DND-41 (cell line): ENCODE data around the gene SFT2D2.

Experiments
- ATAC-seq: fragments of 200-7000 bp; cut with Tn5 transposase; 3 replicates; pipeline ENCODE4 v1.9.1; 2021; ENCODE audit warnings: low read depth; ENCODE audit not compliant: insufficient read depth
- DNase-seq: peaks from one replicate; pipeline ENCODE4 v3.0.0-alpha.2; 2020
- H2AFZ ChIP-seq: 2 replicates; pipeline ENCODE4 v1.6.0; 2012; ENCODE audit warnings: low read depth, low read length
- H3K27ac ChIP-seq: 2 replicates; pipeline ENCODE4 v1.5.1; 2012; ENCODE audit warnings: low read length, inconsistent platforms
- H3K27me3 ChIP-seq: fragments of 200-600 bp; sonication (generic); 2 replicates; pipeline ENCODE4 v1.6.0; 2012; ENCODE audit warnings: low read length, mild to moderate bottlenecking, inconsistent platforms; ENCODE audit not compliant: insufficient read depth, poor library complexity
- H3K36me3 ChIP-seq: 2 replicates; pipeline ENCODE4 v1.5.1; 2012; ENCODE audit warnings: low read length, inconsistent platforms; ENCODE audit not compliant: insufficient read depth
- H3K4me1 ChIP-seq: 2 replicates; pipeline ENCODE4 v1.5.1; 2012; ENCODE audit warnings: mild to moderate bottlenecking, low read length; ENCODE audit not compliant: insufficient read depth
- H3K4me2 ChIP-seq: 2 replicates; pipeline ENCODE4 v1.6.0; 2012; ENCODE audit warnings: mild to moderate bottlenecking, moderate library complexity, low read length, inconsistent platforms; ENCODE audit not compliant: insufficient read depth
- H3K4me3 ChIP-seq, 2 experiments: fragments of 200-600 bp in 1 of 2; shearing (Covaris generic) in 1 of 2; 2 replicates each; pipeline ENCODE4 v1.5.1; 2012 to 2016; ENCODE audit warnings: inconsistent platforms in 2 of 2, low read length in 2 of 2, mild to moderate bottlenecking in 2 of 2, low read depth in 1 of 2, moderate library complexity in 1 of 2
- H3K79me2 ChIP-seq: 2 replicates; pipeline ENCODE4 v1.6.0; 2012; ENCODE audit warnings: low read length, inconsistent platforms; ENCODE audit not compliant: insufficient read depth
- H3K9ac ChIP-seq: 2 replicates; pipeline ENCODE4 v1.6.0; 2012; ENCODE audit warnings: low read depth, mild to moderate bottlenecking, inconsistent platforms, low read length, moderate library complexity
- H3K9me3 ChIP-seq: 2 replicates; pipeline ENCODE4 v1.5.1; 2012; ENCODE audit warnings: low read length, moderate library complexity, mild to moderate bottlenecking, inconsistent platforms; ENCODE audit not compliant: insufficient read depth, severe bottlenecking
- H4K20me1 ChIP-seq: 2 replicates; pipeline ENCODE4 v1.6.0; 2012; ENCODE audit warnings: low read length; ENCODE audit not compliant: insufficient read depth
- EZH2 ChIP-seq: IDR thresholded peaks from 3 replicates; pipeline ENCODE4 v1.6.1; 2012; ENCODE audit warnings: borderline replicate concordance, low read depth, mild to moderate bottlenecking, moderate library complexity, low read length, inconsistent platforms; ENCODE audit not compliant: severe bottlenecking
- TF ChIP-seq, protein P1 (sequence below): IDR thresholded peaks from 2 replicates; pipeline ENCODE4 v1.5.1; 2012; ENCODE audit warnings: borderline replicate concordance, low read length, moderate library complexity, mild to moderate bottlenecking; ENCODE audit not compliant: poor library complexity, severe bottlenecking; ENCODE audit errors: extremely low read depth

Gene SFT2D2

DNA sequence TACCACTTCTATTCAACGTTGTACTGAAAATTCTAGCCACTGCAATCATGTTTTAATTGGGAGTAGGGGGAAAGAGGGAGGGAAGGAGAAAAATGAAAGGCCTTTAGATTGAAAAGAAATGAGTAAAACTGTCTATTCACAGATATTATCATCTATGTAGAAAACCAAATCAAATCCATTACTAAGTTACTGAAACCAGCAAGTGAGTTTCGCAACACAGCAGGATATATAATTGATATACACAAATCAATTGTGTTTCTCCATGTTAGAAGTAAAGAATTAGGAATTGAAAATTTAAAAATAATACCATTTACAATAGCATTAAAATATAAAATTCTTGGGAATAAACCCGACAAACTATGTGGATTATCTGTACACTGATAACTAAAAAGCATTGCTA, 19.2 kb downstream of the SFT2D2 start:
- H3K79me2 ChIP-seq = peaks cover 16% of the 10 kb centered on the region
- ATAC-seq = no peak
- TF ChIP-seq EZH2 = no peak
- TF ChIP-seq, protein P1, sequence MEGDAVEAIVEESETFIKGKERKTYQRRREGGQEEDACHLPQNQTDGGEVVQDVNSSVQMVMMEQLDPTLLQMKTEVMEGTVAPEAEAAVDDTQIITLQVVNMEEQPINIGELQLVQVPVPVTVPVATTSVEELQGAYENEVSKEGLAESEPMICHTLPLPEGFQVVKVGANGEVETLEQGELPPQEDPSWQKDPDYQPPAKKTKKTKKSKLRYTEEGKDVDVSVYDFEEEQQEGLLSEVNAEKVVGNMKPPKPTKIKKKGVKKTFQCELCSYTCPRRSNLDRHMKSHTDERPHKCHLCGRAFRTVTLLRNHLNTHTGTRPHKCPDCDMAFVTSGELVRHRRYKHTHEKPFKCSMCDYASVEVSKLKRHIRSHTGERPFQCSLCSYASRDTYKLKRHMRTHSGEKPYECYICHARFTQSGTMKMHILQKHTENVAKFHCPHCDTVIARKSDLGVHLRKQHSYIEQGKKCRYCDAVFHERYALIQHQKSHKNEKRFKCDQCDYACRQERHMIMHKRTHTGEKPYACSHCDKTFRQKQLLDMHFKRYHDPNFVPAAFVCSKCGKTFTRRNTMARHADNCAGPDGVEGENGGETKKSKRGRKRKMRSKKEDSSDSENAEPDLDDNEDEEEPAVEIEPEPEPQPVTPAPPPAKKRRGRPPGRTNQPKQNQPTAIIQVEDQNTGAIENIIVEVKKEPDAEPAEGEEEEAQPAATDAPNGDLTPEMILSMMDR = no peak
- no peak overlapping the region for H3K4me2 ChIP-seq
- H3K9me3 ChIP-seq = no peaks in the 10 kb centered on the region
- H3K9ac ChIP-seq = no peak overlapping the region
- no peaks in the 10 kb centered on the region for H3K27me3 ChIP-seq
- H4K20me1 ChIP-seq = peaks cover 6% of the 10 kb centered on the region; the same call in 1 of the 2 replicates
- peaks cover 80% of the 10 kb centered on the region for H3K36me3 ChIP-seq
- H3K4me1 ChIP-seq = no peaks in the 10 kb centered on the region
- H3K27ac ChIP-seq = no peak overlapping the region
- H2AFZ ChIP-seq = no peak overlapping the region
- no peak for DNase-seq
- H3K4me3 ChIP-seq = no peak overlapping the region

DNA sequence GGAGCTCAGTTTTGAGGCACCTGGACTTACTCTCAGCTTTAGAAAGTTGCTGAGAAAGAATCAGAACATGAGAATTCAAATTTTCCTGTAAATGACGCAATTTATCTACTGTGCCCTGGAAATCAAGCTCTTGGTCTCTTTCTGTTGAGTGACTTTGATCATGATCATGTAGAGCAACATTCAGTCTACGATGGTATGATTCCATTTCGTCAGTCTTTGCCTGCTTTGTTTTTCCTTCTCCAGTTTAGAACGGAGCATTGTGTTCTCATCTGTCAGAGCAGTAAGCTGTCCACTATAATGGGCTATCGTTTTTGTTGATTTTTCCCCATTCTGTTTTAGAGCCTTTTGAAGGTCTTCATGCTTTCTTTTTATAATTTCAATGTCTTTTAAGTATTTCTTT, 20.7 kb downstream of the SFT2D2 start:
- H3K4me2 ChIP-seq = no peak overlapping the region
- H3K4me3 ChIP-seq = no peak overlapping the region
- DNase-seq (no peak), ATAC-seq (no peak)
- peaks cover 24% of the 10 kb centered on the region for H3K79me2 ChIP-seq
- H3K36me3 ChIP-seq = peaks cover 76% of the 10 kb centered on the region
- TF ChIP-seq, protein P1 = no peak
- no peak for TF ChIP-seq EZH2
- H3K27me3 ChIP-seq = no peaks in the 10 kb centered on the region
- H3K9ac ChIP-seq = no peak overlapping the region
- no peak overlapping the region for H3K27ac ChIP-seq
- H3K4me1 ChIP-seq = no peaks in the 10 kb centered on the region
- no peaks in the 10 kb centered on the region for H3K9me3 ChIP-seq
- peaks cover 8% of the 10 kb centered on the region; the same call in 1 of the 2 replicates for H4K20me1 ChIP-seq
- no peak overlapping the region for H2AFZ ChIP-seq

DNA sequence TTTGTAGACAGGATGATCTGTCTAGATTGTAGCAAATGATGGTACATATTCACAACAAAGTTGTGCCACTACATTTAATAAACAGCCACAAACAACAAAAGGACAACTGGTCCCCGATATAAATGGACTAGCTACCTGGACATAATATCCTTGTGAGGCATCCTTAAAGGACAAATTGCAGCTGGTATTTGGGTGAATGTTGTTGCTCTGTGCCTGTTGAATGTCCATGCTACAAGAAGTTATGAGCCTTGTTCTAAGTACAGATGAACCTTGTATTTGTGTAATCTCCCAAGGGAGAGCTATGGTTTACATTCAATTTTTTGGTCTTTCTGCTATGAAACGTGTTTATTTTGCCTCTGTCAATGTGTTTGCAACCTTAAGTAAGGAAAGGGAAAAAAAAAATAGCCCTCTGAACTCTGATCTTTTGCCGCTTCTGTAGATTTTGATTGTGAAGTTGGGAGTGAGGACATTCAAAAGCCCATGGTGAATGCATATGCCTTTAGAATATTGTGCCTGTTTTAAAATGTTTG, 26.5 kb downstream of the SFT2D2 start:
- DNase-seq = no peak
- no peak overlapping the region for H3K9ac ChIP-seq
- no peaks in the 10 kb centered on the region for H3K27me3 ChIP-seq
- H3K36me3 ChIP-seq = peaks cover 47% of the 10 kb centered on the region
- H4K20me1 ChIP-seq = peaks cover 5% of the 10 kb centered on the region; the same call in 1 of the 2 replicates
- no peak overlapping the region for H3K4me2 ChIP-seq
- H2AFZ ChIP-seq = no peak overlapping the region
- peaks cover 17% of the 10 kb centered on the region for H3K79me2 ChIP-seq
- ATAC-seq = no peak
- TF ChIP-seq, protein P1 = no peak
- TF ChIP-seq EZH2 = no peak
- no peaks in the 10 kb centered on the region for H3K4me1 ChIP-seq
- H3K9me3 ChIP-seq = peaks cover 17% of the 10 kb centered on the region
- H3K27ac ChIP-seq = no peak overlapping the region
- no peak overlapping the region for H3K4me3 ChIP-seq
